K562 (cell line): Measurements from ENCODE around the gene HNRNPA2B1. TPM values are rescaled to one million over a fixed set of nuclear protein-coding genes. Genes with fewer than 3 reads are reported as not detected.

Experiments
- ATAC-seq: fragments of 200-7000 bp; cut with Tn5 transposase; 3 replicates; pipeline ENCODE4 v1.9.1; 2020; ENCODE audit warnings: moderate library complexity
- BruUV-seq: library from RNA; stranded (reverse); fragments of 400-500 nt; replicated peaks from 2 replicates; lab custom pipeline; 2021; lab: Mats Ljungman, UMichigan
- CTCF ChIA-PET: fragments of 300-600 bp; formaldehyde crosslinking; extraction: SDS; loops from one replicate; lab custom pipeline; 2021; ENCODE audit warnings: low intra/inter-chr PET ratio; lab: Yijun Ruan, JAX
- POLR2A ChIA-PET: fragments of 300-600, 350-650 bp; sonication (Branson Sonifier 250); formaldehyde crosslinking; extraction: SDS; loops from one replicate; lab custom pipeline; 2021; ENCODE audit warnings: antibody characterized with exemption, inconsistent platforms; lab: Yijun Ruan, JAX
- DNase-seq, 4 experiments: peaks; one replicate each; pipeline versions ENCODE4 v3.0.0 to v3.0.0-alpha.2; 2011 to 2018; ENCODE audit warnings: low spot score in 3 of 4, mixed read lengths in 3 of 4; ENCODE audit errors: extremely low read depth in 1 of 4
- FAIRE-seq: peaks from 2 replicates; lab custom pipeline; 2011; peaks lifted over from hg19 to GRCh38; lab: Jason Lieb, UNC
- H2AFZ ChIP-seq: 2 replicates; pipeline ENCODE4 v1.6.0; 2011; ENCODE audit warnings: low read depth, low read length, control low read depth, inconsistent platforms
- H3K27ac ChIP-seq: fragments of 200-600 bp; 3 replicates; pipeline ENCODE4 v1.8.0; 2011; ENCODE audit warnings: low read depth, mild to moderate bottlenecking, control low read depth, inconsistent platforms, low read length, moderate library complexity, mixed read lengths; ENCODE audit errors: extremely low read depth
- H3K27me3 ChIP-seq, 2 experiments: fragments of 300-600 bp in 1 of 2; 2 replicates in 1 of 2; 3 replicates in 1 of 2; pipeline versions ENCODE4 v1.6.0 to v1.8.0; 2011; ENCODE audit warnings: inconsistent platforms in 2 of 2, low read length in 2 of 2, mild to moderate bottlenecking in 1 of 2, mixed read lengths in 1 of 2, moderate library complexity in 1 of 2; ENCODE audit not compliant: control insufficient read depth in 2 of 2, insufficient read depth in 2 of 2
- H3K36me3 ChIP-seq: fragments of 300-600 bp; 3 replicates; pipeline ENCODE4 v1.8.0; 2011; ENCODE audit warnings: mild to moderate bottlenecking, low read length, inconsistent platforms; ENCODE audit not compliant: control insufficient read depth, insufficient read depth
- H3K4me1 ChIP-seq, 2 experiments: fragments of 200-600 bp in 1 of 2; replicated peaks in 1 of 2; 2 replicates in 1 of 2; 3 replicates in 1 of 2; pipeline versions ENCODE4 v1.5.1 to v1.8.0; 2011; ENCODE audit warnings: inconsistent platforms in 2 of 2, low read length in 2 of 2, mild to moderate bottlenecking in 1 of 2, mixed read lengths in 1 of 2, moderate library complexity in 1 of 2; ENCODE audit not compliant: control insufficient read depth in 2 of 2, insufficient read depth in 2 of 2
- H3K4me2 ChIP-seq: 2 replicates; pipeline ENCODE4 v1.6.1; 2011; ENCODE audit warnings: low read length, control low read depth, inconsistent platforms, mixed read lengths; ENCODE audit not compliant: insufficient read depth
- H3K4me3 ChIP-seq: fragments of 200-600 bp; sonication (generic), shearing (Covaris generic); 2 replicates; pipeline ENCODE4 v1.5.1; 2016; ENCODE audit warnings: control low read depth, inconsistent platforms
- H3K79me2 ChIP-seq: fragments of 200-600 bp; 3 replicates; pipeline ENCODE4 v1.8.0; 2011; ENCODE audit warnings: low read length, inconsistent platforms; ENCODE audit not compliant: control insufficient read depth, insufficient read depth
- H3K9ac ChIP-seq, 2 experiments: 2 replicates each; pipeline versions ENCODE4 v1.6.0 to v1.6.1; 2011; ENCODE audit warnings: low read depth in 2 of 2, low read length in 2 of 2, control low read depth in 1 of 2, inconsistent platforms in 1 of 2, mild to moderate bottlenecking in 1 of 2, mixed read lengths in 1 of 2; ENCODE audit not compliant: insufficient read depth in 1 of 2
- H3K9me1 ChIP-seq: one replicate; pipeline ENCODE4 v1.6.0; 2011; ENCODE audit warnings: inconsistent platforms, mild to moderate bottlenecking, low read length, moderate library complexity; ENCODE audit not compliant: control insufficient read depth, insufficient read depth
- H3K9me3 ChIP-seq: replicated peaks from 2 replicates; pipeline ENCODE4 v1.5.1; 2011; ENCODE audit warnings: low read depth, low read length, inconsistent platforms; ENCODE audit not compliant: control insufficient read depth, insufficient read depth
- H4K20me1 ChIP-seq: replicated peaks from 2 replicates; pipeline ENCODE4 v1.6.1; 2011; ENCODE audit warnings: low read length, inconsistent platforms, mixed read lengths; ENCODE audit not compliant: control insufficient read depth, insufficient read depth
- DPF2 ChIP-seq: fragments of 450-650 bp; IDR thresholded peaks from 2 replicates; pipeline ENCODE4 v1.6.1; 2016
- FOXM1 ChIP-seq, 2 experiments: fragments of 450-650 bp in 1 of 2; sonication (generic) in 1 of 2; formaldehyde crosslinking in 1 of 2; IDR thresholded peaks; 2 replicates each; pipeline versions ENCODE4 v1.6.1 to v1.9.0; 2017 to 2022; ENCODE audit warnings: low read depth in 2 of 2, mild to moderate bottlenecking in 2 of 2, missing genetic modification reagents in 1 of 2, moderate library complexity in 1 of 2
- HDAC2 ChIP-seq: fragments of 450-650 bp; IDR thresholded peaks from 2 replicates; pipeline ENCODE4 v1.6.1; 2016; ENCODE audit warnings: mild to moderate bottlenecking
- HMGXB4 ChIP-seq: sonication (generic); formaldehyde crosslinking; IDR thresholded peaks from 2 replicates; pipeline ENCODE4 v1.8.1; 2023; ENCODE audit warnings: mild to moderate bottlenecking, missing genetic modification reagents
- KDM4B ChIP-seq, 2 experiments: fragments of 450-650 bp in 1 of 2; sonication (generic) in 1 of 2; IDR thresholded peaks; 2 replicates each; pipeline ENCODE4 v1.6.1; 2016 to 2017; ENCODE audit warnings: borderline replicate concordance in 2 of 2, antibody characterized with exemption in 1 of 2, low read depth in 1 of 2, mild to moderate bottlenecking in 1 of 2
- MAZ ChIP-seq, 2 experiments: fragments of 450-650 bp in 1 of 2; sonication (generic) in 1 of 2; formaldehyde crosslinking; IDR thresholded peaks in 1 of 2; conservative IDR thresholded peaks in 1 of 2; 2 replicates each; pipeline versions ENCODE4 v1.4.0 to v1.5.0; 2020; ENCODE audit warnings: mild to moderate bottlenecking in 1 of 2, missing genetic modification reagents in 1 of 2
- NFE2 ChIP-seq: IDR thresholded peaks from 2 replicates; pipeline ENCODE4 v1.6.1; 2014; ENCODE audit warnings: antibody characterized with exemption, low read depth
- NR3C1 ChIP-seq: sonication (generic); formaldehyde crosslinking; IDR thresholded peaks from 2 replicates; pipeline ENCODE4 v1.8.1; 2022; ENCODE audit warnings: missing genetic modification reagents
- RBBP5 ChIP-seq: fragments of 200-600 bp; sonication (generic); IDR thresholded peaks from 2 replicates; pipeline ENCODE4 v1.6.1; 2012; ENCODE audit warnings: borderline replicate concordance, mild to moderate bottlenecking, low read length, control low read depth, inconsistent platforms; ENCODE audit not compliant: insufficient read depth, poor library complexity, severe bottlenecking
- SMAD3 ChIP-seq: fragments of 450-650 bp; formaldehyde crosslinking; conservative IDR thresholded peaks from 2 replicates; pipeline ENCODE4 v1.4.0; 2020; ENCODE audit warnings: mild to moderate bottlenecking
- YY1 ChIP-seq, 3 experiments: IDR thresholded peaks; 2 replicates each; pipeline ENCODE4 v1.6.1; 2011; ENCODE audit warnings: low read length in 2 of 3, mild to moderate bottlenecking in 2 of 3, moderate library complexity in 2 of 3, borderline replicate concordance in 1 of 3, control low read depth in 1 of 3, low read depth in 1 of 3; ENCODE audit not compliant: insufficient read depth in 3 of 3, insufficient replicate concordance in 2 of 3, control insufficient read depth in 1 of 3, insufficient read length in 1 of 3; ENCODE audit errors: extremely low read depth in 1 of 3
- ZBTB33 ChIP-seq: sonication (generic); formaldehyde crosslinking; IDR thresholded peaks from 2 replicates; pipeline ENCODE4 v1.8.1; 2023; ENCODE audit warnings: mild to moderate bottlenecking, missing genetic modification reagents
- ZFP1 ChIP-seq: fragments of 450-650 bp; formaldehyde crosslinking; IDR thresholded peaks from 2 replicates; pipeline ENCODE4 v1.4.0; 2020; ENCODE audit warnings: mild to moderate bottlenecking, mixed read lengths
- ZNF444 ChIP-seq: fragments of 250-450 bp; sonication (Bioruptor Pico); IDR thresholded peaks from 2 replicates; pipeline ENCODE4 v1.4.0; 2020; ENCODE audit warnings: mild to moderate bottlenecking, moderate library complexity
- WGBS: fragments of 100-300 bp; shearing (Covaris generic); methylation state at CpG from one replicate; pipeline ENCODE4 v1.1.6; 2016; ENCODE audit warnings: low coverage, mixed read lengths; ENCODE audit not compliant: insufficient coverage; ENCODE audit errors: missing lambda C conversion rate; 5-methylcytosine and 5-hydroxymethylcytosine counted together
- in situ Hi-C: fragments of 300-500 bp; cut with MboI; formaldehyde crosslinking; loops from 4 replicates; pipeline ENCODE4 v1.15.0; 2018; ENCODE audit warnings: inconsistent platforms, mixed read lengths
- intact Hi-C: fragments of 100-400 bp; cut with micrococcal nuclease; formaldehyde crosslinking; loops from 2 replicates; pipeline ENCODE4 v1.14.2; 2022
- polyA plus RNA-seq, 8 experiments: library from polyadenylated mRNA; depleted of rRNA in 4 of 8; stranded (reverse) in 5 of 8; unstranded in 3 of 8; fragments of >200 nt; fragmentation: Nextera tagmentation in 2 of 8; fragmentation: Illumina TruSeq in 1 of 8; extraction: Ambion mirVana in 2 of 8; extraction: Trizol in 1 of 8; gene quantifications; 2 replicates each; pipeline versions ENCODE4 v1.2.1 to v1.2.3, GENCODE V29; 2011 to 2014; ENCODE audit warnings: inconsistent platforms in 1 of 8, missing spikeins in 1 of 8
- total RNA-seq, 7 experiments: library from RNA; depleted of rRNA in 6 of 7; stranded (reverse); fragments of >200 nt in 6 of 7; fragmentation: Illumina TruSeq in 2 of 7; extraction: Trizol in 2 of 7; gene quantifications; 2 replicates each; pipeline versions ENCODE4 v1.2.1 to v1.2.3, GENCODE V29; 2011 to 2021; ENCODE audit warnings: low replicate concordance in 1 of 7
- TF ChIP-seq, protein P1 (sequence below), 2 experiments: fragments of 250-450 bp in 1 of 2; fragments of 450-650 bp in 1 of 2; sonication (Bioruptor Pico) in 1 of 2; IDR thresholded peaks; 2 replicates each; pipeline versions ENCODE4 v1.6.1 to v1.8.0; 2016 to 2021; ENCODE audit warnings: mild to moderate bottlenecking in 2 of 2, moderate library complexity in 2 of 2, missing compliant biosample characterization in 1 of 2, missing genetic modification characterization in 1 of 2

HNRNPA2B1 gene
- total and polyA plus RNA-seq, 9 of the 15 experiments (the other 6 are each of a cell fraction or from before 2014, with no cell fraction given) = 630 to 1,989 (median 865) TPM

DNA sequence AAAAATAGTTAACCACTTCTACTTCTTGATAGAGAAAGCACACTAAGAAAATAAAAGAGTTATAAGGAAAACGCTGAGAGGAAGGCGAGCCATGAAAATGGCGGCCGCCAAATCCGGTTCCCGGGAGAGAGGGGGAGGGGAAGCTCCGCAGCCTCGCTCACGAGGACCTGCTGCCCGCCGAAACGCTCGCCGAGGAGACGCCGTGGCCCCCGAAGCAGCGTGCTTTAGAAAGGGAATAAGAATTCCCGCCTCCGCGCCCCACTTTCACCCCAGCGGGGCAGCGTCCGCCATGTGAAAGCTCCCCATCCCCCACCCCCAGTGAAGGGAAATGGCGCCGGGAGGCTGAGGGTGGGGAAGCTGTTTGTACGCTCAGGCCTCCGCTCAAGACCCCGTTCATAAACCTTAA is 505 bp downstream of the HNRNPA2B1 start:
- Histone ChIP-seq H3K9ac (peak overlapping the region; percentile 99), H3K4me1 (peaks cover 0 to 24% of the 10 kb centered on the region in 2 experiments; a peak in 2 of 5 replicates), H3K9me3 (no peaks in the 10 kb centered on the region), H3K9me1 (no peaks in the 10 kb centered on the region), H3K27ac (peak overlapping the region; percentile 97), H3K4me2 (peak overlapping the region; percentile 89), H2AFZ (no peak overlapping the region), H3K27me3 (no peaks in the 10 kb centered on the region), H3K36me3 (peaks cover 70% of the 10 kb centered on the region), H4K20me1 (peaks cover 54% of the 10 kb centered on the region), H3K79me2 (peaks cover 93% of the 10 kb centered on the region), H3K4me3 (peak overlapping the region; percentile 76)
- BruUV-seq = no TSS peak
- POLR2A ChIA-PET = interaction anchor here (0.5 to 5.1 kb wide), 37 partner anchors 9 to 336 kb away, joined by 3 to 80 read pairs (median 4); partner anchors contain the start of genes NFE2L3 and SNX10
- FAIRE-seq (no peak), ATAC-seq (peak; percentile 45), DNase-seq (peak; percentile 47 to 77 (median 51))
- in situ Hi-C loops = no loop called here
- CTCF ChIA-PET = interaction anchor here (0.6 to 1.2 kb wide), 3 partner anchors 48 to 162 kb away, joined by 3 to 4 read pairs (median 3); partner anchors contain the start of gene NFE2L3
- WGBS = 0% methylated on average over 29 of the region's 29 CpGs
- intact Hi-C loops = loop anchor here (2.0 to 10.0 kb wide), 4 partner anchors 85 to 305 kb away; no protein-coding TSS in a partner anchor
- TF ChIP-seq ZNF444 (CRISPR knock-in tag) (peak; percentile 78; the same call in 1 of the 2 replicates), RBBP5 (peak; percentile 81), MAZ (CRISPR knock-in tag; conservative IDR thresholded peaks at IDR 0.05 in 1 of 2, IDR thresholded peaks at IDR 0.05 in 1 of 2) (peak in 1 of 2 experiments; percentile 86; a peak in 2 of 4 replicates), FOXM1 (IDR thresholded peaks at IDR 0.05; ENCODE audit: low read depth) (no peak; the same call in 1 of the 2 replicates), FOXM1 (CRISPR knock-in tag; IDR thresholded peaks at IDR 0.05; ENCODE audit: low read depth) (0 out of 2 replicates have a peak, but pooled peaks have one; percentile 9), YY1 (IDR thresholded peaks at IDR 0.05; ENCODE audit: borderline replicate concordance in 1 of 3, control insufficient read depth in 1 of 3, extremely low read depth in 1 of 3, insufficient read depth in 3 of 3, insufficient read length in 1 of 3, insufficient replicate concordance in 2 of 3, low read depth in 1 of 3, low read length in 2 of 3) (peak; percentile 70 to 93 (median 87)), KDM4B (IDR thresholded peaks at IDR 0.05; ENCODE audit: borderline replicate concordance in 2 of 2, low read depth in 1 of 2) (0 out of 4 replicates have a peak, but pooled peaks of 1 of the 2 experiments have one; percentile 44), NFE2 (no peak), HMGXB4 (CRISPR knock-in tag) (peak; percentile 61; the same call in 1 of the 2 replicates), DPF2 (peak; percentile 13; the same call in 1 of the 2 replicates), ZFP1 (CRISPR knock-in tag) (no peak), ZBTB33 (CRISPR knock-in tag) (peak; percentile 1; the same call in 1 of the 2 replicates), SMAD3 (CRISPR knock-in tag) (peak; percentile 55; the same call in 1 of the 2 replicates), NR3C1 (CRISPR knock-in tag) (0 out of 2 replicates have a peak, but pooled peaks have one; percentile 61), HDAC2 (0 out of 2 replicates have a peak, but pooled peaks have one; percentile 18)
- TF ChIP-seq, protein P1, sequence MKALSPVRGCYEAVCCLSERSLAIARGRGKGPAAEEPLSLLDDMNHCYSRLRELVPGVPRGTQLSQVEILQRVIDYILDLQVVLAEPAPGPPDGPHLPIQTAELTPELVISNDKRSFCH (CRISPR knock-in tag; IDR thresholded peaks at IDR 0.05) = no peak
- TF ChIP-seq, protein P1 (tag; IDR thresholded peaks at IDR 0.05) = 0 out of 2 replicates have a peak, but pooled peaks have one; percentile 86
